ENCODE results near the gene ELF5.

ELF5 gene

DNA sequence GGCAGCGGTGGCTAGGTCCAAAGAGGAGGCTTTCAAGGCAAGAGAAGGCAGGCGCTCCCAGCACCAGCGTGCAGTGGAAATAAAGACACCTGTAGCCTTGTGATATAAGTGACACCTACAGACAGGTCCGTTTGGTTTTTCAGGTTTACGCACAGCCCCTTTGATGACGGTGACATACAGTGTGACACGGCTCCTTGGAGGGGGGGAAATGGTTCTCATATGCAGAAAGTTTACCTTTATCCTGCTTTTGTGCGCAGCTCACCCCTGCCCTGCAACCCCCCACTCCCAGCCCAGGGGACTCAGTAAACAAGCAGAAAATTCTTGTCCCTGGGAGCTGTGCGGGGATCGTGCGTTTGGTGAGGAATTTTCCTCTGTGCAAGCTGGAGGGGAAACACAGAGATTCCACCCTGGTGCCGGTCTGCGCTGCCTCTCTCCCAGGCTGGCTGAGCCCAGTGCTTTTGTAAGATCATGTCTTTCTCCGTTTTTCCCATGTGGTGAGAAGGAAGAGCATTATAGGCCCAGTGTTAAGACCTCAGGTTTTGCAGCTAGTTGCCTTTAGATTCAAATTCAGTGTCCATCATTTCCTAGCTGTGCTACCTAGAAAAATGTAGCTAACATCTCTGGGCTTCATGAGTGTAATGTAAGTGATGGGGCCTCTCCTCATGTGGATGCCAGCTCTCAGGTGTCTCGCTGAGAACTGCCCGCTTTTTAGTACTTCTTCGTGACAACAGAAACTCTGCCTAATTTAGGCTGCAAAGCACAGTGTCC is at the start of gene ELF5:
Gene ELF5 (minus strand): TSS at position 113 of the 768 bp plus-strand sequence. CDS start 8,045 bp downstream, outside the sequence.
- in situ Hi-C loops (cut with MboI; ENCODE audit: low sequenced_read_pairs) = no loop called here

- in situ Hi-C loops (cut with MboI; ENCODE audit: low sequenced_read_pairs) = no loop called here
Observed at GRCh38 chr11:34562976-34563375, 49.4 kb upstream of the ELF5 start.

- in situ Hi-C loops (cut with MboI; ENCODE audit: low sequenced_read_pairs) = no loop called here
Observed at GRCh38 chr11:34560511-34560910, 46.9 kb upstream of the ELF5 start.

GRCh38 chr11:34558673-34559072 is 45.1 kb upstream of the ELF5 start:
- in situ Hi-C loops (cut with MboI; ENCODE audit: low sequenced_read_pairs) = no loop called here

- in situ Hi-C loops (cut with MboI; ENCODE audit: low sequenced_read_pairs) = no loop called here
Observed at GRCh38 chr11:34558211-34558610, 44.6 kb upstream of the ELF5 start.

- in situ Hi-C loops (cut with MboI; ENCODE audit: low sequenced_read_pairs) = no loop called here
Observed at GRCh38 chr11:34552270-34552669, 38.7 kb upstream of the ELF5 start.

DNA sequence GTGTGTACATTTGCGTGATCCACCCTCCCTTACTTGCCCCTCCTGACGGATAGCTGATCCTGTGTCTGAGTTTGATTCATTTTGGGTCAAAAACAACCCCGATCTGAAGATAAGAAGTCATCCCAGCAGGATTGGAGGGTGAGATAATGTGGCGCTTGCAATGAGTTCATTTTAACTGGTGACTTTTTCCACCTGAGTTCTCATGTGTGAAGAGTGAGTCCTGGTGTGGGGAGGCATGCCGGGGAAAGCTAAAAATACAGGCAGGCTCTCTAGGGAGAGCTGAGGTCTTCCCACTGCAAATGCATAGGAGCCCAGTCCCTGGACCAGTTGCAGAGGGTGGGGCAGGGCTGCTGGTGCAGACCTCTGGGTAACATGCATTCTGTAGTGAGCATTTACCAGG is 35.7 kb upstream of the ELF5 start:
- in situ Hi-C loops (cut with MboI; ENCODE audit: low sequenced_read_pairs) = no loop called here

- in situ Hi-C loops (cut with MboI; ENCODE audit: low sequenced_read_pairs) = no loop called here
Observed at GRCh38 chr11:34548278-34548677, 34.7 kb upstream of the ELF5 start.

DNA sequence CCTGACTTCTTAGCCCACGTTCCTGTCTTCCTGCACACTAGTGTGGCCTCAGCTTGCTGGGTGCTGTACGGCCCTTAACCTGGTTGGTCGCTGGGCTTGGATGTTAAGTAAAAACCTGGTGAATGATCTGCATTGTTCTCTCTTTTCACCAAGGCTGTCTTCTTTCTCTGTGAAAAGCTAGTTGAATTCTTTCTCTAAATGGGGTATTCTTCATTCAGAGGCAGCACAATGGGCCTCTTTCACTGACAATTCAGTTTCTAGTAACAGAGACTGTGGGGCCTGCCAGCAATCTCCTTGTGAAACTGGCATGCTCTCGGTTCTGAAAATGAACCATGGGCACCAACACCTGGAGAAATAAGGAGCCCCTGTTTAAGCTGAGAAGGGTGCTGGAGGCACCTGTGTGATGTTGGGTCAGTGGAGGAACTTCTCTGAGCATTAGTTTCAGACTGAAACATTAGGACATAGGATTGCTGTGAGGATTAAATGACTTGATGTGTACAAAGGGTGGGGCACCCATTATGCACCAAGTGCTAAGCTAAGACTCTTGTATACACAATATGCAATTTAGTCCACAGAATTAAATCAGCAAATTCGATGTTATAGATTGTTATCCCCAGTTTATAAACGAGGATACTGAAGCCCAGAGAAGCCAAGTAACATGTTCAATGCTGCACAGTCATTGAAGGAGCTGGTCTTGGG is 33.1 kb upstream of the ELF5 start:
- in situ Hi-C loops (cut with MboI; ENCODE audit: low sequenced_read_pairs) = no loop called here

DNA sequence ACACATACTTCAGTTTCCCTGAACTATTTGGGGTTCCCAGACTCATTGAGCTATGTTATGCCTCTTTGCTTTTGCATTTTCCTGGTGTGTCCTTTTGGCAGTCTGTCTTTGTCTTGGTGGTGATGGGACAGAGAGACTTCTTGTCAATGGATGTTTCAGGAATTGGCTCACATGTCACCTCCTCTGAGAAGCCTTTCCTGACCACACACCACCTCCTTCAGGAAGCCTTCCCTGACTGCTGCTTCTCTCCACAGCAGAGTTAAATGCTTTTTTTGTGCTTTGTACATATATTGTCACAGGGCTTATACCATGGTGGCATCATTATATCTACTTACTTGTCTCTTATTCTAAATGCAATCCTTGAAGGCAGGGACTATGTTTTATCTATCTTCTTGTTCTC is 28.5 kb upstream of the ELF5 start:
- in situ Hi-C loops (cut with MboI; ENCODE audit: low sequenced_read_pairs) = no loop called here

DNA sequence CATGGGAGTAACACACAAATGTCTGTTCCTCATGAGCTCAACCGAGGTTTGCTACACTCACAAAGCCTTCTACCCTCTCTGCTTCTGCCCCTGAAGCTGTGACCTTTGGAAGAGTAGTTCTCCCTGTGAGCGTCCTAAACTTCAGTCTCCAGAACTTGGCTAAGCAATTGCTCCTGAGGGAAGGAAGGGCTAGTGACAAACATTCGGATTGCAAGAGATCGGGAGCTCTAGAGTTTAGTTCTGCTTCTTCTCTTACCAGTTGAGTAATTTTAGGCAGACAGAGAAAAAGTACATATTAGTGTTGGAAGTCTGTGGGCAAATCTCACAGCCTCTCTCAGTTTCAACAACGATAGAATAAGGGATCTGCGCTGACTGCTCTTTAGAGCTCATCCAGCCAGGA is 27.3 kb upstream of the ELF5 start:
- in situ Hi-C loops (cut with MboI; ENCODE audit: low sequenced_read_pairs) = no loop called here

DNA sequence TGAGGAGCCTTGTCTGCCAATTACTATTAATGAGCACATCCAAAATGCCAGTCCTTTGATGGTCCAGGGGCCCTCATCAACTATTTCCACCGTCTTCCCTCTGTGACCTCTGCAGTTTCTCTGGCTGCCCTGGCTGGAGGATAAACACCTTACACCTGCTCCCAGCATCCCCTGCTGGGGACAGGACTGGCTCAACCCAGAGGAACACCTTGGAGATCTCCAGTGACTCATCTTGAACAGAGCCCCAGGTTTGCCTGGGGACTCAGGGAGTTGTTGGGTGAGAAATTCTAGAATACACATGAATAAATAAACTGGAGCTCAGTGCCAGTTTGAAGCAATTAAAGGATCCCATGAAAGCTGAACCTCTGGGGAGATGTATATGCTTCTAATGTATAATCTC is 24.0 kb upstream of the ELF5 start:
- in situ Hi-C loops (cut with MboI; ENCODE audit: low sequenced_read_pairs) = no loop called here

DNA sequence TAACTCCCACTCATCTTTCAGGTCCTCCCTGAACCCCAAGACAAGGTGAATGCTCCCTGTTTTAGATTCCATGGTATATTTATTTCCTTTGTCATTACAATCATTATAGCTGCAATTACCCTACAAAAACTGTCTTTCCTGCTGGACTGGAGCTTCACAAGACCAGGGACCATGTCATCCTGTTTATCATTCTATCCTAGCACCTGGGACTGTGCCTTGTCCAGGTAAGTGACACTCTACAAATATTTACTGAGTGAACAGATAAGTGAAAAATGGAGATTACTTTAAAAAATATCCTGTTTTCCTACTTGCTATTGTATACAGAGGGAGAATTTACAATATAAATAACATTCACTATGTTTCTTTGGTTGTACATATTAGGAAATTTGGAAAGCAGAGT is 22.5 kb upstream of the ELF5 start:
- in situ Hi-C loops (cut with MboI; ENCODE audit: low sequenced_read_pairs) = no loop called here

- in situ Hi-C loops (cut with MboI; ENCODE audit: low sequenced_read_pairs) = no loop called here
Observed at GRCh38 chr11:34534826-34535225, 21.2 kb upstream of the ELF5 start.

DNA sequence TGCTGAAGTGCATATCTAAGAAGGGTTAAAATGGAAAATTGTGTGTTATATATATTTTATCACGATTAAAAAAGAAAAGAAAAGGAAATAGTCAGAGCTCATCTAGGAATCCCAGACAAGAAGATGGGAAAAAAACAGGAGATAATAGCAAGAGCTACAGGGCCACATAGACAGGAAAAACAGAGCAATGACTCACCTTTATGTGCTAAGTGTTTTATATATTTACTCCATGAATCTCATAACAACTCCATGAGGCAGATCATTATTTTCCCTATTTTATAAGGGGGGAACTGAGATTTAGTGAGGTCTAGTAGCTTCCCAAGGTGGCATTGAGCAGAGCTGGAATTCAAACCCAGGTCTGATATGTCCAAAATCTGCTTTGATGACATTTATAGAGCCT is 18.1 kb upstream of the ELF5 start:
- in situ Hi-C loops (cut with MboI; ENCODE audit: low sequenced_read_pairs) = no loop called here

DNA sequence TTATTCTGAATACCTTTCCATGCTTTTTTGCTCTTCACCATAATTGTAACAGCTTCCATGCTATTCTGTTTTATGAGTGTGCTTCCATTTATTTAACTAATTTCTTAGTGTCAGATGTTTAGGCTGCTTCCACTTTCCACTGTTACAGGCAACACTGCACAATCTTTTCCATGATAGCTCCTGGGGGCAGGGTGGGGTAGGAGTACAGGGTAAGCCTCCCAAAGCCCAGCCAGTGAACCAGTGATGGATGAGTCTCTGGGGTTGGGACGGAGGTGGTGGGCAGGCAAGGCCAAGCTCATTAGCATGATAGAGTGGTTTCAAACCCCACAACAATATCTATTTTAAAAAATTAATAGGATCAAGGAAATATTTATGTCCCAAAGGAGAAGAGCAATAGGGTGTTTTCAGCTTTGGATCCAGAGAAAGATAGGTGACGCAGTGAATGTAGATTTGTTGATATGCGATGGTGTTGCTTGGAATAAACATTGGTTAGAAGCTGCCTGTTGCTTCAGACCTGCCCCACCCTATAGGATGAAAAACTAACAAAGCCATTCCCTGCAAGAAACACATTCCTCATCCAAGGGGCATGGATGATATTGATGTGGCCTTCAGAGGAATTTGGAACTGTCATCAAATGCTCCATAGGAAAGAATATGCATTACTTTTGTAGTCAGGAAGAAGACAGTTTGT is 17.1 kb upstream of the ELF5 start:
- in situ Hi-C loops (cut with MboI; ENCODE audit: low sequenced_read_pairs) = no loop called here

DNA sequence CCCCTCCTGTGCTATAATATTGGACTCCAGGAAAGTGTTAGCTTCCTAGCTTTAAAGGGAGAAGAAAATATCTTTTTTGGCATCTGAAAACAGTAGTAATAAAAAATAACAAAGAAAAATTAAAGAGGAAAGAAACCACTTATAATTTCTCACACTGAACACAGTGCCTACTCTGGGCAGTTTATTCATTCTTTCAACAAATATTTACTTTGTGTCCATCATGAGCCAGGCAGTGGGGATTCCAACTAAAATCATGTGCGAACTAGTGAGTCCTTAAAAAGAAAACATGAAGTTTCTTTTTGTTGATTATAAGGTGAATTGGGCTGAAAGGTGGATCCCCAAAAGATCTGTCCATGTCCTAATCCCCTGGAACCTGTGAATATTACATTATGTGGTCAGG is 16.0 kb upstream of the ELF5 start:
- in situ Hi-C loops (cut with MboI; ENCODE audit: low sequenced_read_pairs) = no loop called here

DNA sequence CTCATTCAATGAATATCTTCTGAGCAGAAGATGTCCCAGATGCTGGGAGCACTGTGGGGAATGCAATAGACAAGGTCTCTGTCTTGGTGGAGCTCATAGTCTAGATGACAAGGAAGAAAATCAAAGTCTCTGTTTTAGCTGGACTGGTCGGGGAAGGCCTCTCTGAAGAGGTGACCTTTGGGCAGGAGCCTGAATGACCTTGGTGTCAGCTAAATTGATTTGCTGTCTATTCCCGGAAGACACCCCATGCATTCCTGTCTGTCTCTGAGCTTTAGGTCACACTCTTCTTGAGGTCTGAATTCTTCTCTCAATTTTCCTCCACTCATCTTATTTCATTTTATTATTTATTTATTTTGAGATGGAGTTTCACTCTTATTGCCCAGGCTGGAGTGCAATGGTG is 14.5 kb upstream of the ELF5 start:
- in situ Hi-C loops (cut with MboI; ENCODE audit: low sequenced_read_pairs) = no loop called here

GRCh38 chr11:34525888-34526657 is 12.5 kb upstream of the ELF5 start:
- in situ Hi-C loops (cut with MboI; ENCODE audit: low sequenced_read_pairs) = no loop called here

- in situ Hi-C loops (cut with MboI; ENCODE audit: low sequenced_read_pairs) = no loop called here
Observed at GRCh38 chr11:34525098-34525497, 11.5 kb upstream of the ELF5 start.

DNA sequence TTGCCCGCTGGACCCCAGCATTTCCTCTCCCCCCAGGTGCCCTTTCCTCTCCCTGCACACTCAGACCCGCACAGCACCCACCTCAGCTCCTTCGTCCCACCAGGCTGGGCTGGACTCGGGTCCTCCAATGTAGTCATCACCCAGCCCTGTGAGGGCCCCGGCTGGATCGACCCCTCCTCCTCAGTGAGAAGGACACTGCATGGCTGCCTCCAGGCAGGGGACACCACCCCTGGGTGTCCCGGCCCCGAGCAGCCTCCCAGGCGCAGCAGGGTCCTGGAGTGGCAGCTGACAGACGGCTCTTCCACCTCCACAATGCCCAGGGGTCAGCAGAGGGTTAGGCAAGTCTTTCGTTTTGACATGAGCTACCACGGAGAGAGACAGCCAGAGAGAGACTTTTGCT is 11.1 kb upstream of the ELF5 start:
- in situ Hi-C loops (cut with MboI; ENCODE audit: low sequenced_read_pairs) = no loop called here

Measured in HL-60/S4 treated with retinoic acid at 250 ng/mL for 4 days and 3 days (cell line).